ENCODE data around the gene MOB1B.

GRCh38 chr4:70984589-70984988 lies 82.4 kb downstream of the MOB1B start:
- no peak for TF ChIP-seq RARB (CRISPR knock-in tag; IDR thresholded peaks at IDR 0.05)
- no peak for TF ChIP-seq GLIS3 (CRISPR knock-in tag; IDR thresholded peaks at IDR 0.05)
- TF ChIP-seq, protein P1, sequence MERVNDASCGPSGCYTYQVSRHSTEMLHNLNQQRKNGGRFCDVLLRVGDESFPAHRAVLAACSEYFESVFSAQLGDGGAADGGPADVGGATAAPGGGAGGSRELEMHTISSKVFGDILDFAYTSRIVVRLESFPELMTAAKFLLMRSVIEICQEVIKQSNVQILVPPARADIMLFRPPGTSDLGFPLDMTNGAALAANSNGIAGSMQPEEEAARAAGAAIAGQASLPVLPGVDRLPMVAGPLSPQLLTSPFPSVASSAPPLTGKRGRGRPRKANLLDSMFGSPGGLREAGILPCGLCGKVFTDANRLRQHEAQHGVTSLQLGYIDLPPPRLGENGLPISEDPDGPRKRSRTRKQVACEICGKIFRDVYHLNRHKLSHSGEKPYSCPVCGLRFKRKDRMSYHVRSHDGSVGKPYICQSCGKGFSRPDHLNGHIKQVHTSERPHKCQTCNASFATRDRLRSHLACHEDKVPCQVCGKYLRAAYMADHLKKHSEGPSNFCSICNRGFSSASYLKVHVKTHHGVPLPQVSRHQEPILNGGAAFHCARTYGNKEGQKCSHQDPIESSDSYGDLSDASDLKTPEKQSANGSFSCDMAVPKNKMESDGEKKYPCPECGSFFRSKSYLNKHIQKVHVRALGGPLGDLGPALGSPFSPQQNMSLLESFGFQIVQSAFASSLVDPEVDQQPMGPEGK (CRISPR knock-in tag; IDR thresholded peaks at IDR 0.05; ENCODE audit: borderline replicate concordance) = no peak
- TF ChIP-seq TCF4 (CRISPR knock-in tag; IDR thresholded peaks at IDR 0.05; ENCODE audit: borderline replicate concordance) = no peak
- TF ChIP-seq ZFP3 (CRISPR knock-in tag; IDR thresholded peaks at IDR 0.05) = no peak
- no peak for TF ChIP-seq TOX (CRISPR knock-in tag; IDR thresholded peaks at IDR 0.05; ENCODE audit: borderline replicate concordance)
- TF ChIP-seq, protein P2, sequence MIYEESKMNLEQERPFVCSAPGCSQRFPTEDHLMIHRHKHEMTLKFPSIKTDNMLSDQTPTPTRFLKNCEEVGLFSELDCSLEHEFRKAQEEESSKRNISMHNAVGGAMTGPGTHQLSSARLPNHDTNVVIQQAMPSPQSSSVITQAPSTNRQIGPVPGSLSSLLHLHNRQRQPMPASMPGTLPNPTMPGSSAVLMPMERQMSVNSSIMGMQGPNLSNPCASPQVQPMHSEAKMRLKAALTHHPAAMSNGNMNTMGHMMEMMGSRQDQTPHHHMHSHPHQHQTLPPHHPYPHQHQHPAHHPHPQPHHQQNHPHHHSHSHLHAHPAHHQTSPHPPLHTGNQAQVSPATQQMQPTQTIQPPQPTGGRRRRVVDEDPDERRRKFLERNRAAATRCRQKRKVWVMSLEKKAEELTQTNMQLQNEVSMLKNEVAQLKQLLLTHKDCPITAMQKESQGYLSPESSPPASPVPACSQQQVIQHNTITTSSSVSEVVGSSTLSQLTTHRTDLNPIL (CRISPR knock-in tag; IDR thresholded peaks at IDR 0.05; ENCODE audit: low read depth) = no peak
- no peak for TF ChIP-seq ZNF565 (CRISPR knock-in tag; conservative IDR thresholded peaks at IDR 0.05; ENCODE audit: low read depth)
- TF ChIP-seq ZFP30 (CRISPR knock-in tag; IDR thresholded peaks at IDR 0.05) = no peak

All from SK-N-SH treated with all-trans-retinoic acid at 6 μM for 48 hours (cell line).